Stimulated activated naive B cell treated with anti-CD40 and anti-IgM and Interleukin-4, amounts not matched to agents 10 μg/mL and 1 μg/mL and 100 μg/mL, for 72 hours (primary cell): ENCODE results near the gene SEMA6D.

Experiments
- ATAC-seq, 2 donors: fragments of 150-1000 bp; cut with Tn5 transposase; replicated peaks; 2 replicates each; pipeline ENCODE4 v1.10.0; 2021; ENCODE audit warnings: moderate library complexity in 1 of 2
- DNase-seq: peaks from one replicate; pipeline ENCODE4 v3.0.0; 2021
- H3K27ac Mint-ChIP-seq: one replicate; pipeline ENCODE4 v1.8.0; 2022; ENCODE audit warnings: mild to moderate bottlenecking, mixed read lengths
- H3K27me3 Mint-ChIP-seq, 2 donors: one replicate each; pipeline ENCODE4 v1.8.0; 2022; ENCODE audit warnings: mixed read lengths in 2 of 2
- H3K36me3 Mint-ChIP-seq, 2 donors: one replicate each; pipeline ENCODE4 v1.8.0; 2022; ENCODE audit warnings: mixed read lengths in 2 of 2, mild to moderate bottlenecking in 1 of 2
- H3K4me1 Mint-ChIP-seq, 2 donors: one replicate each; pipeline ENCODE4 v1.8.0; 2022; ENCODE audit warnings: mixed read lengths in 2 of 2, mild to moderate bottlenecking in 1 of 2
- H3K4me3 Mint-ChIP-seq, 2 donors: one replicate each; pipeline ENCODE4 v1.8.0; 2022; ENCODE audit warnings: mild to moderate bottlenecking in 2 of 2, mixed read lengths in 2 of 2, moderate library complexity in 1 of 2
- H3K9me3 Mint-ChIP-seq, 2 donors: one replicate each; pipeline ENCODE4 v1.8.0; 2022; ENCODE audit warnings: mixed read lengths in 2 of 2, mild to moderate bottlenecking in 1 of 2

SEMA6D gene

GRCh38 chr15:47743886-47744285 lies 26.6 kb downstream of the SEMA6D start:
- DNase-seq (no peak), ATAC-seq (no peak)
- H3K9me3 Mint-ChIP-seq: peaks cover 0 to 1% of the 10 kb centered on the region in 2 donors
- peaks cover 1 to 10% of the 10 kb centered on the region in 2 donors for H3K4me1 Mint-ChIP-seq
- H3K4me3 Mint-ChIP-seq: no peak overlapping the region
- peaks cover 0 to 6% of the 10 kb centered on the region in 2 donors for H3K27me3 Mint-ChIP-seq
- no peaks in the 10 kb centered on the region for H3K36me3 Mint-ChIP-seq
- no peak overlapping the region for H3K27ac Mint-ChIP-seq

- Mint-ChIP-seq H3K36me3 (no peaks in the 10 kb centered on the region), H3K9me3 (peaks cover 0 to 1% of the 10 kb centered on the region in 2 donors), H3K4me3 (no peak overlapping the region), H3K27ac (no peak overlapping the region), H3K27me3 (peaks cover 0 to 6% of the 10 kb centered on the region in 2 donors), H3K4me1 (peaks cover 1 to 10% of the 10 kb centered on the region in 2 donors)
- DNase-seq (no peak), ATAC-seq (no peak)
These were observed 27.2 kb downstream of the SEMA6D start for GRCh38 chr15:47744496-47744895.

GRCh38 chr15:47744973-47745372 lies 27.7 kb downstream of the SEMA6D start:
- H3K27ac Mint-ChIP-seq: no peak overlapping the region
- ATAC-seq (no peak), DNase-seq (no peak)
- peaks cover 0 to 1% of the 10 kb centered on the region in 2 donors for H3K9me3 Mint-ChIP-seq
- H3K4me1 Mint-ChIP-seq: peaks cover 1 to 10% of the 10 kb centered on the region in 2 donors
- H3K27me3 Mint-ChIP-seq: peaks cover 0 to 6% of the 10 kb centered on the region in 2 donors
- H3K4me3 Mint-ChIP-seq: no peak overlapping the region
- no peaks in the 10 kb centered on the region for H3K36me3 Mint-ChIP-seq

GRCh38 chr15:47746516-47746915 lies 29.2 kb downstream of the SEMA6D start:
- ATAC-seq (no peak), DNase-seq (no peak)
- no peaks in the 10 kb centered on the region for H3K36me3 Mint-ChIP-seq
- H3K4me3 Mint-ChIP-seq: no peak overlapping the region
- H3K9me3 Mint-ChIP-seq: no peaks in the 10 kb centered on the region
- H3K27ac Mint-ChIP-seq: no peak overlapping the region
- H3K4me1 Mint-ChIP-seq: no peaks in the 10 kb centered on the region
- H3K27me3 Mint-ChIP-seq: no peaks in the 10 kb centered on the region

GRCh38 chr15:47750030-47750739 lies 32.9 kb downstream of the SEMA6D start:
- no peaks in the 10 kb centered on the region for H3K27me3 Mint-ChIP-seq
- DNase-seq (no peak), ATAC-seq (no peak)
- H3K4me3 Mint-ChIP-seq: no peak overlapping the region
- H3K27ac Mint-ChIP-seq: no peak overlapping the region
- H3K4me1 Mint-ChIP-seq: no peaks in the 10 kb centered on the region
- peaks cover 13% of the 10 kb centered on the region in 2 donors for H3K9me3 Mint-ChIP-seq
- H3K36me3 Mint-ChIP-seq: peaks cover 0 to 2% of the 10 kb centered on the region in 2 donors

GRCh38 chr15:47750740-47751262 lies 33.5 kb downstream of the SEMA6D start:
- Mint-ChIP-seq H3K27me3 (no peaks in the 10 kb centered on the region), H3K36me3 (peaks cover 2% of the 10 kb centered on the region in 2 donors), H3K27ac (no peak overlapping the region), H3K9me3 (peaks cover 13 to 14% of the 10 kb centered on the region in 2 donors), H3K4me3 (no peak overlapping the region), H3K4me1 (no peaks in the 10 kb centered on the region)
- ATAC-seq: no peak
- no peak for DNase-seq

GRCh38 chr15:47753591-47753990 lies 36.3 kb downstream of the SEMA6D start:
- Mint-ChIP-seq H3K36me3 (peaks cover 2% of the 10 kb centered on the region in 2 donors), H3K4me1 (no peaks in the 10 kb centered on the region), H3K27me3 (no peaks in the 10 kb centered on the region), H3K27ac (no peak overlapping the region), H3K9me3 (peaks cover 13 to 14% of the 10 kb centered on the region in 2 donors), H3K4me3 (no peak overlapping the region)
- no peak for ATAC-seq
- DNase-seq: no peak

- DNase-seq (no peak), ATAC-seq (no peak)
These were observed 37.0 kb downstream of the SEMA6D start for GRCh38 chr15:47754312-47754711.

GRCh38 chr15:47755941-47756340 lies 38.6 kb downstream of the SEMA6D start:
- Mint-ChIP-seq H3K36me3 (peaks cover 2% of the 10 kb centered on the region in 2 donors), H3K9me3 (peaks cover 13 to 14% of the 10 kb centered on the region in 2 donors), H3K4me3 (no peak overlapping the region), H3K27me3 (no peaks in the 10 kb centered on the region), H3K4me1 (no peaks in the 10 kb centered on the region), H3K27ac (no peak overlapping the region)
- ATAC-seq (no peak), DNase-seq (no peak)

More at GRCh38 chr15:47754312-47754711, 37.0 kb downstream of the SEMA6D start:
- H3K27me3 Mint-ChIP-seq: no peaks in the 10 kb centered on the region
- H3K4me1 Mint-ChIP-seq: no peaks in the 10 kb centered on the region
- no peak overlapping the region for H3K27ac Mint-ChIP-seq
- H3K36me3 Mint-ChIP-seq: peaks cover 2% of the 10 kb centered on the region in 2 donors
- peaks cover 13 to 14% of the 10 kb centered on the region in 2 donors for H3K9me3 Mint-ChIP-seq
- no peak overlapping the region for H3K4me3 Mint-ChIP-seq

- Mint-ChIP-seq H3K27me3 (no peaks in the 10 kb centered on the region), H3K9me3 (peaks cover 13 to 14% of the 10 kb centered on the region in 2 donors), H3K36me3 (peaks cover 2% of the 10 kb centered on the region in 2 donors), H3K27ac (no peak overlapping the region), H3K4me3 (no peak overlapping the region), H3K4me1 (no peaks in the 10 kb centered on the region)
- DNase-seq (no peak), ATAC-seq (no peak)
These were observed 39.6 kb downstream of the SEMA6D start for GRCh38 chr15:47756872-47757271.

- H3K4me3 Mint-ChIP-seq: no peak overlapping the region
- peaks cover 13% of the 10 kb centered on the region in 2 donors for H3K9me3 Mint-ChIP-seq
- peaks cover 2% of the 10 kb centered on the region in 2 donors for H3K36me3 Mint-ChIP-seq
- H3K27ac Mint-ChIP-seq: no peak overlapping the region
- H3K27me3 Mint-ChIP-seq: no peaks in the 10 kb centered on the region
- H3K4me1 Mint-ChIP-seq: no peaks in the 10 kb centered on the region
- ATAC-seq (no peak), DNase-seq (no peak)
These were observed 40.0 kb downstream of the SEMA6D start for GRCh38 chr15:47757331-47757730.

GRCh38 chr15:47762621-47763020 lies 45.3 kb downstream of the SEMA6D start:
- Mint-ChIP-seq H3K27ac (no peak overlapping the region), H3K9me3 (no peaks in the 10 kb centered on the region), H3K4me1 (no peaks in the 10 kb centered on the region), H3K36me3 (no peaks in the 10 kb centered on the region), H3K4me3 (no peak overlapping the region), H3K27me3 (no peaks in the 10 kb centered on the region)
- DNase-seq (no peak), ATAC-seq (no peak)

- Mint-ChIP-seq H3K36me3 (no peaks in the 10 kb centered on the region), H3K9me3 (no peaks in the 10 kb centered on the region), H3K27ac (no peak overlapping the region), H3K27me3 (no peaks in the 10 kb centered on the region), H3K4me3 (no peak overlapping the region), H3K4me1 (no peaks in the 10 kb centered on the region)
- DNase-seq (no peak), ATAC-seq (no peak)
These were observed 47.4 kb downstream of the SEMA6D start for GRCh38 chr15:47764666-47765065.

- H3K27me3 Mint-ChIP-seq: no peaks in the 10 kb centered on the region
- H3K4me3 Mint-ChIP-seq: no peak overlapping the region
These were observed 49.1 kb downstream of the SEMA6D start for GRCh38 chr15:47766406-47766805.

GRCh38 chr15:47767035-47767434 lies 49.7 kb downstream of the SEMA6D start:
- Mint-ChIP-seq H3K27ac (no peak overlapping the region), H3K4me1 (no peaks in the 10 kb centered on the region), H3K4me3 (no peak overlapping the region), H3K9me3 (peaks cover 0 to 4% of the 10 kb centered on the region in 2 donors), H3K36me3 (no peaks in the 10 kb centered on the region), H3K27me3 (no peaks in the 10 kb centered on the region)
- DNase-seq: no peak
- ATAC-seq: no peak

More at GRCh38 chr15:47766406-47766805, 49.1 kb downstream of the SEMA6D start:
- DNase-seq (no peak), ATAC-seq (no peak)
- Mint-ChIP-seq H3K9me3 (peaks cover 0 to 4% of the 10 kb centered on the region in 2 donors), H3K4me1 (no peaks in the 10 kb centered on the region), H3K36me3 (no peaks in the 10 kb centered on the region), H3K27ac (no peak overlapping the region)
